ENCODE results near the gene SSR1.

SSR1 gene

DNA sequence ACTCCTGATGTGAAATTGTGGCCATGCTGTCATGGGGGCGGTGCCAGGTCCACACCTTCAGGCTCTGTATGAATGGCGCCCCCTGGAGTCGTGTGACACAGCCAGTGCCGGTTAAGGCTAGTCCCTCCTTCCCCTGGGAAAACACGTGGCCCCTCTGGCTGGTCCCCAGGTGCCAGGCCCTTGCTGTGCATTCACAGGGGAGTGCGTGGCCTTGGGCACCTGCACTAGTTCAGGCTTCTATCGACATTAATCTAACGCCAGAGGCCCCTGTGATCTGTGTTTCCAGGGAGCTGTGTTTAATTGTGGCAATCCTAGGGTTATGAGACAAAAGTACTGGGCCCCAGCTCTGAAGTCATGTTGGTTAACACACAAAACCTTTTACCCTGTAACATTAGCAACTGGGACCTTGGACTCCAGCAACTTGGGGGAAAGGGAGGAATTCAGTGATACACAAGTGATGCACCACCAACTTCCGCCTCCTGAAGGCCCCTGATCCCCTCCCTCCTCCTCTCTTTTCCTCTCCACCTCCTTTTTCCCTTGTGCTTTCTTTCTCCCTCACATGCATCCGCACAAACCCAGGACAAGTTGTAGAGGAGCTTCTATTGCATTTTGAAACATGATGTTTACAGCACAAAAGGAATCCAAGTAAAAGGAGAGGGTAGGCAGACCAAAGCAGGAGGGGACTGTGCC, 74.0 kb downstream of the SSR1 start:
- Histone ChIP-seq H3K27me3 (ENCODE audit: control insufficient read depth in 1 of 2, insufficient read depth in 1 of 2, low read length in 2 of 2) (no peaks in the 10 kb centered on the region), H3K9ac (ENCODE audit: low read length) (peak overlapping the region; percentile 14), H4K91ac (ENCODE audit: low read length) (no peak overlapping the region), H3K27ac (ENCODE audit: low read length, poor library complexity, severe bottlenecking) (no peak overlapping the region), H4K8ac (ENCODE audit: low read length) (no peak overlapping the region), H3K9me3 (ENCODE audit: control insufficient read depth, low read length) (no peaks in the 10 kb centered on the region), H2BK12ac (ENCODE audit: low read length in 2 of 2) (no peak overlapping the region), H3K36me3 (ENCODE audit: control insufficient read depth in 1 of 2, insufficient read depth in 2 of 2, low read depth in 1 of 2, low read length in 2 of 2) (peaks cover 28 to 58% of the 10 kb centered on the region in 2 experiments), H2BK15ac (ENCODE audit: low read depth, poor library complexity, severe bottlenecking) (no peak overlapping the region), H3K14ac (ENCODE audit: low read length in 2 of 2) (no peak overlapping the region), H2AK5ac (ENCODE audit: low read length, severe bottlenecking) (no peak overlapping the region), H3K4me2 (ENCODE audit: low read length, poor library complexity, severe bottlenecking) (no peak overlapping the region), H3K79me1 (replicated peaks; ENCODE audit: low read length, poor library complexity, severe bottlenecking) (peaks cover 36% of the 10 kb centered on the region), H3K23ac (ENCODE audit: low read length in 2 of 2) (no peak overlapping the region), H3K18ac (ENCODE audit: low read depth in 1 of 2, low read length in 2 of 2) (no peak overlapping the region), H2BK120ac (ENCODE audit: low read depth, low read length) (no peak overlapping the region), H3K4ac (ENCODE audit: low read depth in 1 of 2, low read length in 2 of 2) (no peak overlapping the region), H3K4me3 (ENCODE audit: insufficient read depth in 1 of 2, low read depth in 1 of 2, low read length in 2 of 2) (no peak overlapping the region), H2BK5ac (ENCODE audit: low read depth, low read length, poor library complexity, severe bottlenecking) (no peak overlapping the region), H2AFZ (ENCODE audit: low read depth, low read length) (no peak overlapping the region), H3K4me1 (ENCODE audit: control insufficient read depth, insufficient read depth, low read depth, low read length) (peaks cover 17% of the 10 kb centered on the region)
- 49% methylated on average over 9 of the region's 10 CpGs for WGBS
- DNase-seq: peak; percentile 75

DNA sequence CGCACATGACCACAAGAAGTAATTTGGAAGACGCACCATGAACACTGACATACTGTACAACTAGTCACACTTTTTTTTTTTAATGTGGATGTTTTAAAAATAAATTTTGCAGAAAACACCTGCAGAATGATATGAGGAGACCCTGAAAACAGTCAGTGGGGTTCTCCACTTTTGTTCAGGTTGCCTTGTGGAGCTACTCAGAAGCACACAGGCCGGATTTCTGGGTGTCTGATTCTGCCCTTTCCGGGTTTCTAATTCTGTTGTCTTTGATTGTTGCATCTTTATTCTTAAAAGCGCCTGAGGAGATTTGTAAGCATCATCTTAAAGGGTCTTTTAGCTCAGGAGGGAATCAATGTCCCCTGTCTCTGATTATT, 74.5 kb downstream of the SSR1 start:
- Histone ChIP-seq H3K23ac (ENCODE audit: low read length in 2 of 2) (no peak overlapping the region), H3K14ac (ENCODE audit: low read length in 2 of 2) (no peak overlapping the region), H3K4me1 (ENCODE audit: control insufficient read depth, insufficient read depth, low read depth, low read length) (peaks cover 17% of the 10 kb centered on the region), H3K4ac (ENCODE audit: low read depth in 1 of 2, low read length in 2 of 2) (no peak overlapping the region), H2BK12ac (ENCODE audit: low read length in 2 of 2) (no peak overlapping the region), H4K8ac (ENCODE audit: low read length) (no peak overlapping the region), H3K79me1 (replicated peaks; ENCODE audit: low read length, poor library complexity, severe bottlenecking) (peaks cover 40% of the 10 kb centered on the region), H3K9me3 (ENCODE audit: control insufficient read depth, low read length) (no peaks in the 10 kb centered on the region), H3K4me2 (ENCODE audit: low read length, poor library complexity, severe bottlenecking) (no peak overlapping the region), H3K18ac (ENCODE audit: low read depth in 1 of 2, low read length in 2 of 2) (no peak overlapping the region), H3K27me3 (ENCODE audit: control insufficient read depth in 1 of 2, insufficient read depth in 1 of 2, low read length in 2 of 2) (no peaks in the 10 kb centered on the region), H2BK15ac (ENCODE audit: low read depth, poor library complexity, severe bottlenecking) (no peak overlapping the region), H3K27ac (ENCODE audit: low read length, poor library complexity, severe bottlenecking) (no peak overlapping the region), H3K4me3 (ENCODE audit: insufficient read depth in 1 of 2, low read depth in 1 of 2, low read length in 2 of 2) (no peak overlapping the region), H2AK5ac (ENCODE audit: low read length, severe bottlenecking) (no peak overlapping the region), H2AFZ (ENCODE audit: low read depth, low read length) (no peak overlapping the region), H3K36me3 (ENCODE audit: control insufficient read depth in 1 of 2, insufficient read depth in 2 of 2, low read depth in 1 of 2, low read length in 2 of 2) (peaks cover 31 to 63% of the 10 kb centered on the region in 2 experiments), H3K9ac (ENCODE audit: low read length) (no peak overlapping the region), H4K91ac (ENCODE audit: low read length) (no peak overlapping the region), H2BK5ac (ENCODE audit: low read depth, low read length, poor library complexity, severe bottlenecking) (no peak overlapping the region), H2BK120ac (ENCODE audit: low read depth, low read length) (no peak overlapping the region)
- WGBS: 89% methylated on average over 3 of the region's 5 CpGs
- DNase-seq: no peak

DNA sequence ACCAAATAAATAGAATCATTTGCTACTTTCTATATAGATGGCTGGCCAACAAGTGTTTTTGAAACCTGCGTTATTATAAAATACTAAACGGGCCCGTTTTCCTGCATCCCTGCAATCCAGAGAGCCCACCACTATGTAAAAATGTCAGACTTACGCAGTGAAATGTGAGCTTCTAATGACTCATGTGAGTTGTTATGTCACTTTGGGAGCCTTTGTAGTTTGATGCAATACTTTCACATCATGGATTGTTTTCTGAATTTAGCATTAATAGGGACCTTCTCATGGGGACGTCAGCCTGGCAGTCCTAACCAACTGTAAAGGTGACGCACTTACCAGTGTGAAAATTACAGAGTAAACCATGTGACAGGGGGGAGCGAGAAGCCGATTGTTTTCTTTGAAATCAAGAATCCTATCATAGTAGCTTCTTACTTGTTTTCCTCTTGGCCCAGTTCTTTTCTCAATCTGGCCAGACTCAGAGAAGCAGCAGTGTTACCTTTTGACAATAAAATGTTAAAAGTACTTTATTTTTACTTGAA, 75.3 kb downstream of the SSR1 start:
- DNase-seq: no peak
- no peak overlapping the region for H3K18ac ChIP-seq (ENCODE audit: low read depth in 1 of 2, low read length in 2 of 2)
- H3K4ac ChIP-seq (ENCODE audit: low read depth in 1 of 2, low read length in 2 of 2): no peak overlapping the region
- H3K27me3 ChIP-seq (ENCODE audit: control insufficient read depth in 1 of 2, insufficient read depth in 1 of 2, low read length in 2 of 2): no peaks in the 10 kb centered on the region
- no peak overlapping the region for H3K9ac ChIP-seq (ENCODE audit: low read length)
- no peak overlapping the region for H2BK120ac ChIP-seq (ENCODE audit: low read depth, low read length)
- H4K8ac ChIP-seq (ENCODE audit: low read length): no peak overlapping the region
- H3K36me3 ChIP-seq (ENCODE audit: control insufficient read depth in 1 of 2, insufficient read depth in 2 of 2, low read depth in 1 of 2, low read length in 2 of 2): peaks cover 31 to 67% of the 10 kb centered on the region in 2 experiments
- no peak overlapping the region for H2AK5ac ChIP-seq (ENCODE audit: low read length, severe bottlenecking)
- no peak overlapping the region for H3K4me3 ChIP-seq (ENCODE audit: insufficient read depth in 1 of 2, low read depth in 1 of 2, low read length in 2 of 2)
- 97% methylated on average over 8 of the region's 8 CpGs for WGBS
- H2BK12ac ChIP-seq (ENCODE audit: low read length in 2 of 2): no peak overlapping the region
- no peak overlapping the region for H3K4me2 ChIP-seq (ENCODE audit: low read length, poor library complexity, severe bottlenecking)
- peaks cover 13% of the 10 kb centered on the region for H3K4me1 ChIP-seq (ENCODE audit: control insufficient read depth, insufficient read depth, low read depth, low read length)
- H3K79me1 ChIP-seq (replicated peaks; ENCODE audit: low read length, poor library complexity, severe bottlenecking): peaks cover 40% of the 10 kb centered on the region
- no peak overlapping the region for H4K91ac ChIP-seq (ENCODE audit: low read length)
- no peak overlapping the region for H2AFZ ChIP-seq (ENCODE audit: low read depth, low read length)
- H2BK15ac ChIP-seq (ENCODE audit: low read depth, poor library complexity, severe bottlenecking): no peak overlapping the region
- no peak overlapping the region for H3K27ac ChIP-seq (ENCODE audit: low read length, poor library complexity, severe bottlenecking)
- H3K14ac ChIP-seq (ENCODE audit: low read length in 2 of 2): no peak overlapping the region
- H2BK5ac ChIP-seq (ENCODE audit: low read depth, low read length, poor library complexity, severe bottlenecking): no peak overlapping the region
- no peak overlapping the region for H3K23ac ChIP-seq (ENCODE audit: low read length in 2 of 2)
- no peaks in the 10 kb centered on the region for H3K9me3 ChIP-seq (ENCODE audit: control insufficient read depth, low read length)

DNA sequence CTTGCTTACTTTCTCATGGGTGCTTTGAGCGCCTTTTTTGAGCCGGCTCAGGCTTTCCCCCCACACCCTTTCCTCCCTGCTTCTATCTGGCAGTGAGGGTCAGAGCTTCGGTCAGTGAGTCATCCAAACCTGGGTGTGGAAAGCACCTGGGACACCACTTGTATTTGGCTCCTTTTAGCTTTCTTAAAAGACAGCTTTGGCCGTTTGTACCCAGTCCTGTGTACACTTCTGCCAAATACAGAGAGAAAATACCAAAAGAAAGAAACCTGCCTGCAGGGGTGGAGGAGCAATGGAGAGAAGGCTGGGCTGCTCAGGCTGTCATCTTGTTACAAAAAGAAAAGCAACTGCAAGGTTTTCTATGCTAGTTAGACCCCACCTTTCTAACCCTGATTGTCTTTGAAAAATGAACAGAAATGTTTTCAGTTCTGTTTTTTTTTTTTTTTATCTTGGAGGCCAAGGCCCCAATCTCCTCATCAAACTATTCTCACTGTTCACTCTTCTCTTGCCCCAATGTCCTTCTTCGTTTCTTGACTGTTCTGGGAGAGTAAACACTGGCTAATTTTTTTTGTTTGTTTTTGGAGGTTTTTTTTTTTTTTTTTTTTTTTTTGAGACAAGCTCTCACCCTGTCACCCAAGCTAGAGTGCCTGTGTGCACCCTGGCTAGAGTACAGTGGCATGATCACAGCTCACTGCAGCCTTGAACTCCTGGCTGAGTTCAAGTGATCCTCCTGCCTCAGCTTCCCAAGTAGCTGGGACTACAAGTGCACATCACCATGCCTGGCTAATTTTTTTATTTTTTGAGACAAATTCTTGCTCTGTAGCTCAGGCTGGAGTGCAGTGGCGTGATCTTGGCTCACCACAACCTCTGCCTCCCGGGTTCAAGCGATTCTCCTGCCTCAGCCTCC, 76.4 kb downstream of the SSR1 start:
- Histone ChIP-seq H3K14ac (ENCODE audit: low read length in 2 of 2) (no peak overlapping the region), H2BK12ac (ENCODE audit: low read length in 2 of 2) (no peak overlapping the region), H3K4me1 (ENCODE audit: control insufficient read depth, insufficient read depth, low read depth, low read length) (peaks cover 10% of the 10 kb centered on the region), H2BK15ac (ENCODE audit: low read depth, poor library complexity, severe bottlenecking) (no peak overlapping the region), H4K8ac (ENCODE audit: low read length) (no peak overlapping the region), H3K79me1 (replicated peaks; ENCODE audit: low read length, poor library complexity, severe bottlenecking) (peaks cover 46% of the 10 kb centered on the region), H2AK5ac (ENCODE audit: low read length, severe bottlenecking) (no peak overlapping the region), H2AFZ (ENCODE audit: low read depth, low read length) (no peak overlapping the region), H3K23ac (ENCODE audit: low read length in 2 of 2) (no peak overlapping the region), H3K18ac (ENCODE audit: low read depth in 1 of 2, low read length in 2 of 2) (no peak overlapping the region), H3K4ac (ENCODE audit: low read depth in 1 of 2, low read length in 2 of 2) (no peak overlapping the region), H3K27ac (ENCODE audit: low read length, poor library complexity, severe bottlenecking) (no peak overlapping the region), H3K9ac (ENCODE audit: low read length) (no peak overlapping the region), H2BK120ac (ENCODE audit: low read depth, low read length) (no peak overlapping the region), H3K27me3 (ENCODE audit: control insufficient read depth in 1 of 2, insufficient read depth in 1 of 2, low read length in 2 of 2) (no peaks in the 10 kb centered on the region), H2BK5ac (ENCODE audit: low read depth, low read length, poor library complexity, severe bottlenecking) (no peak overlapping the region), H3K4me3 (ENCODE audit: insufficient read depth in 1 of 2, low read depth in 1 of 2, low read length in 2 of 2) (no peak overlapping the region), H3K4me2 (ENCODE audit: low read length, poor library complexity, severe bottlenecking) (no peak overlapping the region), H3K9me3 (ENCODE audit: control insufficient read depth, low read length) (no peaks in the 10 kb centered on the region), H4K91ac (ENCODE audit: low read length) (no peak overlapping the region), H3K36me3 (ENCODE audit: control insufficient read depth in 1 of 2, insufficient read depth in 2 of 2, low read depth in 1 of 2, low read length in 2 of 2) (peaks cover 37 to 72% of the 10 kb centered on the region in 2 experiments)
- DNase-seq: no peak
- WGBS: 87% methylated on average over 7 of the region's 8 CpGs

All from mesenchymal stem cell (in vitro differentiated cells and primary cell).